Liver (tissue), 3 donors: ENCODE data around the gene HOXB4.

Experiments used
- CTCF ChIP-seq: fragments of 150-350 bp; IDR thresholded peaks from 2 replicates; pipeline ENCODE4 v1.5.1; 2017; ENCODE audit warnings: improper control_type of control experiment, low read depth, low read length; ENCODE audit not compliant: missing input control
- GABPA ChIP-seq, 2 donors: IDR thresholded peaks in 1 of 2; conservative IDR thresholded peaks in 1 of 2; 2 replicates each; pipeline ENCODE4 v1.6.1; 2016; ENCODE audit warnings: antibody characterized with exemption in 2 of 2, mild to moderate bottlenecking in 1 of 2, moderate library complexity in 1 of 2
- JUND ChIP-seq, 2 donors: IDR thresholded peaks; 2 replicates each; pipeline ENCODE4 v1.6.1; 2016; ENCODE audit warnings: antibody characterized with exemption in 2 of 2
- RAD21 ChIP-seq, 2 donors: IDR thresholded peaks; 2 replicates each; pipeline ENCODE4 v1.6.1; 2016; ENCODE audit warnings: antibody characterized with exemption in 2 of 2, mild to moderate bottlenecking in 2 of 2
- RXRA ChIP-seq, 2 donors: IDR thresholded peaks; 2 replicates each; pipeline ENCODE4 v1.6.1; 2017 to 2018; ENCODE audit warnings: antibody characterized with exemption in 2 of 2, mild to moderate bottlenecking in 1 of 2
- SP1 ChIP-seq: IDR thresholded peaks from 2 replicates; pipeline ENCODE4 v1.6.1; 2018; ENCODE audit warnings: antibody characterized with exemption, mild to moderate bottlenecking
- YY1 ChIP-seq: IDR thresholded peaks from 2 replicates; pipeline ENCODE4 v1.6.1; 2016; ENCODE audit warnings: antibody characterized with exemption, mild to moderate bottlenecking
- donor health status: healthy.
- donor health status: healthy.

GRCh38 chr17:48624118-48624517 is 46.0 kb upstream of the HOXB4 start:
- no peak for TF ChIP-seq CTCF
- no peak for TF ChIP-seq YY1
- no peak for TF ChIP-seq JUND (IDR thresholded peaks at IDR 0.05)
- TF ChIP-seq SP1, result no peak
- no peak for TF ChIP-seq GABPA (IDR thresholded peaks at IDR 0.05 in 1 of 2, conservative IDR thresholded peaks at IDR 0.05 in 1 of 2)
- no peak for TF ChIP-seq RXRA (IDR thresholded peaks at IDR 0.05)
- no peak for TF ChIP-seq RAD21 (IDR thresholded peaks at IDR 0.05)
